GM12873 (cell line): ENCODE measurements around the gene CLEC3B.

Experiments
- CTCF ChIP-seq: IDR thresholded peaks from 2 replicates; pipeline ENCODE4 v1.5.1; 2012; ENCODE audit warnings: low read depth, mild to moderate bottlenecking, moderate library complexity, low read length, control low read depth; ENCODE audit not compliant: insufficient read depth; ENCODE audit errors: missing control alignments

The CLEC3B gene

GRCh38 chr3:45029216-45029615 lies 3.1 kb downstream of the CLEC3B start:
- TF ChIP-seq CTCF = no peak

GRCh38 chr3:45029661-45030060 lies 3.6 kb downstream of the CLEC3B start:
- no peak for TF ChIP-seq CTCF

- no peak for TF ChIP-seq CTCF
These were observed 5.4 kb downstream of the CLEC3B start for GRCh38 chr3:45031531-45031930.

- no peak for TF ChIP-seq CTCF
These were observed 6.0 kb downstream of the CLEC3B start for GRCh38 chr3:45032113-45032512.

GRCh38 chr3:45033791-45034190 lies 7.7 kb downstream of the CLEC3B start:
- TF ChIP-seq CTCF = no peak

- TF ChIP-seq CTCF = no peak
These were observed 8.6 kb downstream of the CLEC3B start for GRCh38 chr3:45034612-45035252.

GRCh38 chr3:45035441-45036301 lies 9.6 kb downstream of the CLEC3B start:
- TF ChIP-seq CTCF = no peak
